Pancreas (tissue), 10 donors: Measurements from ENCODE around the gene TPM4. TPM values are rescaled to one million over a fixed set of nuclear protein-coding genes. Genes with fewer than 3 reads are reported as not detected.

ENCODE experiments used
- ATAC-seq, 4 donors: fragments of 200-7000 bp; cut with Tn5 transposase; one replicate each; pipeline versions ENCODE4 v1.8.0 to v1.9.1; 2020; ENCODE audit warnings: mild to moderate bottlenecking in 4 of 4, moderate library complexity in 4 of 4
- DNase-seq, 6 donors: peaks; one replicate each; pipeline ENCODE4 v3.0.0-alpha.2; 2020
- FAIRE-seq: peaks from 2 replicates; lab custom pipeline; 2012; peaks lifted over from hg19 to GRCh38; lab: Jason Lieb, UNC
- H3K27ac ChIP-seq, 4 donors: fragments of 200-600 bp; sonication (generic); 1 replicate in 3 of 4; 2 replicates in 1 of 4; pipeline versions ENCODE4 v1.5.0 to v1.8.0; 2020
- H3K27me3 ChIP-seq, 4 donors: fragments of 200-600 bp; one replicate each; pipeline ENCODE4 v1.8.0; 2021
- H3K36me3 ChIP-seq, 3 donors: fragments of 200-600 bp; sonication (generic) in 1 of 3; one replicate each; pipeline versions ENCODE4 v1.5.0 to v1.8.0; 2020 to 2021
- H3K4me1 ChIP-seq, 3 donors: fragments of 200-600 bp; one replicate each; pipeline ENCODE4 v1.8.0; 2021
- H3K4me3 ChIP-seq, 4 donors: fragments of 200-600 bp; sonication (generic) in 2 of 4; one replicate each; pipeline versions ENCODE4 v1.5.0 to v1.8.0; 2020 to 2021
- H3K9me3 ChIP-seq, 4 donors: fragments of 200-600 bp; one replicate each; pipeline ENCODE4 v1.8.0; 2021
- WGBS, 2 donors: extraction: QIAGEN DNeasy Blood & Tissue Kit; methylation state at CpG; one replicate each; pipeline ENCODE4 v1.1.7; 2013; 5-methylcytosine and 5-hydroxymethylcytosine counted together
- intact Hi-C, 3 donors: fragments of 100-400 bp; cut with DNase I; formaldehyde crosslinking; loops; one replicate each; pipeline versions ENCODE4 v1.11.1 to v1.14.2; 2022
- polyA plus RNA-seq, 2 donors: library from polyadenylated mRNA; stranded (reverse); fragments of 200-250 nt; gene quantifications; one replicate each; pipeline ENCODE4 v1.2.3, GENCODE V29; 2013
- total RNA-seq, 6 donors: library from RNA; stranded (reverse); fragmentation: NEBNext Ultra II Directional in 4 of 6; extraction: Animal tissue kit (Norgen Biotek cat#: 25700) in 4 of 6; gene quantifications; one replicate each; pipeline versions ENCODE4 v1.2.1 to v1.2.4, GENCODE V29; 2021 to 2023
- TF ChIP-seq, protein P1 (sequence below), 4 donors: fragments of 200-600 bp; sonication (generic) in 3 of 4; IDR thresholded peaks; one replicate each; pipeline versions ENCODE4 v1.5.0 to v1.8.0; 2021; ENCODE audit warnings: antibody characterized with exemption in 4 of 4
- donor health status: healthy with polysubstance abuse.
- donor health status: DM: no; HTN: no; CAD: no; lungs with moderate emphysema.
- donor health status: DM: no; HTN: no; CAD: no.
- donor health status: control.
- donor health status: control.
- donor health status: Bipolar disorder and iron deficiency.
- donor health status: DM: yes; HTN: yes; CAD: no.
- donor health status: DM: no; HTN: no; CAD: no.
- donor health status: DM: no; HTN: no; CAD: no.
- donor health status: DM: yes; HTN: yes; CAD: no.

The TPM4 gene
- total and polyA plus RNA-seq, 8 donors, result 36.8 to 161 (median 79.6) TPM

DNA sequence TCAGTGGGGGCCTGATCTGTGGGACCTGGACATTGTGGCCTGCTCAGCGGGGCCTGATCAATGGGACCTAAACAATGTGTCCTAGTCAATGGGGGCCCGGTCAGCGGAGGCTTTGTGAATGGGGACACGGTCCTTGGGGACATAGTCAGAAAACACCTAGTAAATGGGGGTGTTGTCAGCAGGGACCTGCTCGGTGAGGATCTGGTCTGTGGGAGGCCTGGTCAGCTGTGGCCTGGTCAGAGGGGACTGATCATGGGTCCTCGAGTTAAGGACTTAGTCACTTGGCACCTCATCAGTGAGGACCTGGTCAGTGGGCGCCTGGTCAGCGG is 44.5 kb upstream of the TPM4 start:
- WGBS, 2 donors, result 89 to 94% methylated on average over 8 of the region's 8 CpGs
- Histone ChIP-seq H3K4me3 (no peak overlapping the region), H3K27me3 (no peaks in the 10 kb centered on the region), H3K4me1 (no peaks in the 10 kb centered on the region), H3K9me3 (no peaks in the 10 kb centered on the region), H3K27ac (no peak overlapping the region), H3K36me3 (no peaks in the 10 kb centered on the region)
- DNase-seq (no peak), ATAC-seq (no peak), FAIRE-seq (no peak)
- TF ChIP-seq, protein P1, sequence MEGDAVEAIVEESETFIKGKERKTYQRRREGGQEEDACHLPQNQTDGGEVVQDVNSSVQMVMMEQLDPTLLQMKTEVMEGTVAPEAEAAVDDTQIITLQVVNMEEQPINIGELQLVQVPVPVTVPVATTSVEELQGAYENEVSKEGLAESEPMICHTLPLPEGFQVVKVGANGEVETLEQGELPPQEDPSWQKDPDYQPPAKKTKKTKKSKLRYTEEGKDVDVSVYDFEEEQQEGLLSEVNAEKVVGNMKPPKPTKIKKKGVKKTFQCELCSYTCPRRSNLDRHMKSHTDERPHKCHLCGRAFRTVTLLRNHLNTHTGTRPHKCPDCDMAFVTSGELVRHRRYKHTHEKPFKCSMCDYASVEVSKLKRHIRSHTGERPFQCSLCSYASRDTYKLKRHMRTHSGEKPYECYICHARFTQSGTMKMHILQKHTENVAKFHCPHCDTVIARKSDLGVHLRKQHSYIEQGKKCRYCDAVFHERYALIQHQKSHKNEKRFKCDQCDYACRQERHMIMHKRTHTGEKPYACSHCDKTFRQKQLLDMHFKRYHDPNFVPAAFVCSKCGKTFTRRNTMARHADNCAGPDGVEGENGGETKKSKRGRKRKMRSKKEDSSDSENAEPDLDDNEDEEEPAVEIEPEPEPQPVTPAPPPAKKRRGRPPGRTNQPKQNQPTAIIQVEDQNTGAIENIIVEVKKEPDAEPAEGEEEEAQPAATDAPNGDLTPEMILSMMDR (IDR thresholded peaks at IDR 0.05), result no peak
- intact Hi-C loops, result no loop called here

DNA sequence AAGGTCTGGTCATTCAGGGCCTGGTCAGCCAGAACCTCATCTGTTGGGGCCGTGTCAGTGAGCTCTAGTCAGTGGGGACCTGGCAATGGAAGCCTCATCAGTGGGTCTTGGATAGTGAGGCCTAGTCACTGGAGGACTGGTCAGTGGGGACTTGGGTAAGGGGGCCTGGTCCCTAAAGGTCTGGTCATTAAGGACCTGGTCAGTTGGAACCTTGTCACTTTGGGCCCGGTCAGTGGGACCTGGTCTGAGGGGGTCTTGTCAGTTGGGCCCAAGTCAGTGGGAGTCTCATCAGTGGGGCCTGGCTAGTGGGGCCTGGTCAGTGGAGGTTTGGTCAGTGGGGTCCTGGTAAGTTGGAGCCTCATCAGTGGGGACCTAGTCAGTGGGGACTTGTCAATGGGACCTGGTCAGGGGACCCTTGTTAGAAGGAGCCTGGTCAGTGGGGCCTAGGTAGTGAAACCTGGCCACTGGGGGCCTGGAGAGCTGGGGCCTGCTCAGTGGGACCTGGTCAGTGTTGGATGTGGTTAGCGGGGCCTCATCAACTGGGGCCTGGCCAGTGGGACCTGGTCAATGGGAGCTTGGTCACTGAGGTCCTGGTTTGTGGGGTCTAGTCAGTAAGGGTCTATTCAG is 43.7 kb upstream of the TPM4 start:
- intact Hi-C loops, result no loop called here
- Histone ChIP-seq H3K9me3 (no peaks in the 10 kb centered on the region), H3K27ac (no peak overlapping the region), H3K4me1 (no peaks in the 10 kb centered on the region), H3K27me3 (no peaks in the 10 kb centered on the region), H3K36me3 (no peaks in the 10 kb centered on the region), H3K4me3 (no peak overlapping the region)
- 95 to 97% methylated on average over 3 of the region's 3 CpGs for WGBS, 2 donors
- ATAC-seq, result no peak
- TF ChIP-seq, protein P1 (IDR thresholded peaks at IDR 0.05), result no peak
- DNase-seq, result no peak
- FAIRE-seq, result no peak

GRCh38 chr19:16033136-16033530 is 43.2 kb upstream of the TPM4 start:
- Histone ChIP-seq H3K36me3 (no peaks in the 10 kb centered on the region), H3K4me3 (no peak overlapping the region), H3K27me3 (no peaks in the 10 kb centered on the region), H3K9me3 (no peaks in the 10 kb centered on the region), H3K4me1 (no peaks in the 10 kb centered on the region), H3K27ac (no peak overlapping the region)
- TF ChIP-seq, protein P1 (IDR thresholded peaks at IDR 0.05), result no peak
- no peak for FAIRE-seq
- WGBS, 2 donors, result 85 to 90% methylated on average over 3 of the region's 3 CpGs
- intact Hi-C loops, result no loop called here
- no peak for DNase-seq
- no peak for ATAC-seq

- TF ChIP-seq, protein P1 (IDR thresholded peaks at IDR 0.05), result no peak
- Histone ChIP-seq H3K36me3 (no peaks in the 10 kb centered on the region), H3K4me3 (no peak overlapping the region), H3K4me1 (no peaks in the 10 kb centered on the region), H3K27ac (no peak overlapping the region), H3K27me3 (no peaks in the 10 kb centered on the region), H3K9me3 (no peaks in the 10 kb centered on the region)
- no peak for FAIRE-seq
- ATAC-seq, result no peak
- intact Hi-C loops, result no loop called here
- no peak for DNase-seq
- WGBS, 2 donors, result 46 to 50% methylated on average over 2 of the region's 2 CpGs
Measured at GRCh38 chr19:16033721-16034120, 42.6 kb upstream of the TPM4 start.

DNA sequence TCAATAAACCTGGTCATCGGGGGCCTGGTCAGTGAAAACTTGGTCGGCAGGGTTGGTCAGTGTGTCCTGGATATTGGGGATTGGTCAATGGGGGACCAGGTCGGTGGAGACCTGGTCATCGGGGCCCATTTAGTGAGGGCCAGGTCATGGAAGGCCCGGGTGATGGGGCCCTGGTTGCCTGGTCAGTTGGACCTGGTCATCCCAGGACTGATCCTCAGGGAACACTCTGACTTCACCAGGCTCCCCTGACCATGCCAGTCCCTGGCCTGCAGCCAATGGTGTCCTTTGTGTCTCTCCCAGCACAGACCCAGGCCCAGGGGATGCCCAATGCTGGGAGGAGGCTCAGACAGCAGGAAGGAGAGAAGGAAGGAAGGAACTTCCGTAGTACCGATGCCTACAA is 42.1 kb upstream of the TPM4 start:
- Histone ChIP-seq H3K4me3 (no peak overlapping the region), H3K27me3 (no peaks in the 10 kb centered on the region), H3K4me1 (no peaks in the 10 kb centered on the region), H3K9me3 (no peaks in the 10 kb centered on the region), H3K36me3 (no peaks in the 10 kb centered on the region), H3K27ac (no peak overlapping the region)
- DNase-seq, result peak in 1 of 6 donors; percentile 57
- intact Hi-C loops, result no loop called here
- TF ChIP-seq, protein P1 (IDR thresholded peaks at IDR 0.05), result no peak
- ATAC-seq, result no peak
- 74 to 77% methylated on average over 7 of the region's 7 CpGs for WGBS, 2 donors
- FAIRE-seq, result no peak
